ENCODE data around the gene TMEM44. TPM values are rescaled to one million over a fixed set of nuclear protein-coding genes. Genes with fewer than 3 reads are reported as not detected.

The TMEM44 gene
- total and polyA plus RNA-seq, 2 of the 4 experiments (the other 2 are of a cell fraction), result 9.7 to 24.2 TPM

DNA sequence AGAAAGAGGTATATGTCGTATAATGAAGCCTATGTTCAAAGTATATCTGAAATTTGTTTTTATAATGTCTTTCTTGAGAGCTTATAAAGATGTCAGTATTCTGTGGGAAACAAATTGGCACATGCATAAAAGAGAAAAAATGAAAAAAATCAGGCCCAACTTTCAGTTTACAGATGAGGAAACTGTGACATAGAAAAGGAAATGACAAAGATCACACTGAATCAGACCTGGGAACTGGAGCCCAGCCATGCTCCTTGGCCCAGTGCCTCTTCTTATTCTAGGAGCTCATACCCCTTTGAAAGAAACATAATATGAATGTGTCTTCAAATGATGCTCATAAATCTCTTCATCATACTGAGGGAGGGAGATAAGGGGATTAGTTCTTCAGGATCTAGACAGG is 48.4 kb downstream of the TMEM44 start:
- in situ Hi-C loops (cut with MboI; ENCODE audit: low sequenced_read_pairs) (loop anchor here (5.0 kb wide), 1 partner anchor 103 kb away; no protein-coding TSS in a partner anchor), intact Hi-C loops (cut with micrococcal nuclease) (no loop called here), dilution Hi-C loops (cut with HindIII; ENCODE audit: low sequenced_read_pairs, unreplicated experiment) (no loop called here)
- Histone ChIP-seq H3K27ac (ENCODE audit: insufficient read depth, low read length) (no peak overlapping the region), H4K20me1 (ENCODE audit: insufficient read depth, low read length) (no peaks in the 10 kb centered on the region), H3K4ac (ENCODE audit: low read depth, low read length) (no peak overlapping the region), H2BK120ac (ENCODE audit: low read depth, low read length) (no peak overlapping the region), H2BK5ac (ENCODE audit: low read depth, low read length, poor library complexity, severe bottlenecking) (peak overlapping the region; percentile 94), H3K9me1 (ENCODE audit: insufficient read depth, low read length) (peaks cover 24% of the 10 kb centered on the region), H3K4me3 (ENCODE audit: insufficient read depth, low read depth, low read length) (no peak overlapping the region), H2BK15ac (ENCODE audit: low read depth, low read length) (no peak overlapping the region; the same call in 2 of the 3 replicates), H3K56ac (ENCODE audit: extremely low read depth, insufficient read depth, low read length) (no peak overlapping the region; the same call in 1 of the 2 replicates), H3K4me2 (ENCODE audit: low read depth, low read length) (peak overlapping the region; percentile 87; the same call in 1 of the 2 replicates), H3K36me3 (ENCODE audit: control insufficient read depth, insufficient read depth, low read length) (peaks cover 15% of the 10 kb centered on the region), H3K9ac (ENCODE audit: low read depth, low read length) (no peak overlapping the region), H2BK20ac (ENCODE audit: low read depth, low read length) (no peak overlapping the region), H3K14ac (replicated peaks; ENCODE audit: low read depth, low read length) (no peak overlapping the region), H3K23ac (ENCODE audit: low read depth, low read length) (no peak overlapping the region), H4K91ac (ENCODE audit: insufficient read depth, low read depth, low read length) (no peak overlapping the region), H2AK5ac (ENCODE audit: low read depth, low read length) (peak overlapping the region; percentile 20; the same call in 1 of the 2 replicates), H3K27me3 (ENCODE audit: control insufficient read depth, insufficient read depth, low read length) (no peaks in the 10 kb centered on the region), H3K4me1 (ENCODE audit: control insufficient read depth, insufficient read depth, low read length) (no peaks in the 10 kb centered on the region; the same call in 1 of the 2 replicates), H3K79me1 (ENCODE audit: low read depth in 1 of 2, low read length in 2 of 2) (peaks cover 18 to 60% of the 10 kb centered on the region in 2 experiments), H2AFZ (replicated peaks; ENCODE audit: low read length, poor library complexity) (no peak overlapping the region), H2AK9ac (replicated peaks; ENCODE audit: low read depth, low read length, poor library complexity) (no peak overlapping the region), H4K8ac (ENCODE audit: low read depth in 2 of 2, low read length in 2 of 2) (no peak overlapping the region; a peak in 2 of 4 replicates), H3K18ac (ENCODE audit: low read depth, low read length) (no peak overlapping the region), H4K5ac (ENCODE audit: low read depth, low read length) (no peak overlapping the region), H3K9me3 (ENCODE audit: control insufficient read depth, insufficient read depth, low read length) (no peaks in the 10 kb centered on the region)
- no TSS peak for BruUV-seq (replicated peaks)
- TF ChIP-seq SMC3 (IDR thresholded peaks at IDR 0.05; ENCODE audit: low read depth, low read length) (no peak), CEBPB (IDR thresholded peaks at IDR 0.05; ENCODE audit: low read depth, low read length) (no peak), MXI1 (IDR thresholded peaks at IDR 0.05; ENCODE audit: borderline replicate concordance, low read depth, low read length) (no peak), FOS (IDR thresholded peaks at IDR 0.05; ENCODE audit: low read depth, low read length) (no peak), BHLHE40 (IDR thresholded peaks at IDR 0.05; ENCODE audit: low read depth, low read length) (no peak), MAFK (IDR thresholded peaks at IDR 0.05; ENCODE audit: low read depth, low read length) (no peak), POLR2A (IDR thresholded peaks at IDR 0.05; ENCODE audit: low read depth, low read length) (no peak; the same call in 1 of the 2 replicates), NFE2L2 (IDR thresholded peaks at IDR 0.05; ENCODE audit: low read depth, low read length) (no peak), RCOR1 (IDR thresholded peaks at IDR 0.05; ENCODE audit: insufficient replicate concordance, low read length) (no peak), MAZ (IDR thresholded peaks at IDR 0.05; ENCODE audit: borderline replicate concordance, low read depth, low read length) (no peak), CHD1 (IDR thresholded peaks at IDR 0.05; ENCODE audit: low read depth, low read length) (no peak)
- TF ChIP-seq, protein P1, sequence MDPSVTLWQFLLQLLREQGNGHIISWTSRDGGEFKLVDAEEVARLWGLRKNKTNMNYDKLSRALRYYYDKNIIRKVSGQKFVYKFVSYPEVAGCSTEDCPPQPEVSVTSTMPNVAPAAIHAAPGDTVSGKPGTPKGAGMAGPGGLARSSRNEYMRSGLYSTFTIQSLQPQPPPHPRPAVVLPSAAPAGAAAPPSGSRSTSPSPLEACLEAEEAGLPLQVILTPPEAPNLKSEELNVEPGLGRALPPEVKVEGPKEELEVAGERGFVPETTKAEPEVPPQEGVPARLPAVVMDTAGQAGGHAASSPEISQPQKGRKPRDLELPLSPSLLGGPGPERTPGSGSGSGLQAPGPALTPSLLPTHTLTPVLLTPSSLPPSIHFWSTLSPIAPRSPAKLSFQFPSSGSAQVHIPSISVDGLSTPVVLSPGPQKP (IDR thresholded peaks at IDR 0.05; ENCODE audit: borderline replicate concordance, low read depth, low read length), result no peak
- TF ChIP-seq, protein P2, sequence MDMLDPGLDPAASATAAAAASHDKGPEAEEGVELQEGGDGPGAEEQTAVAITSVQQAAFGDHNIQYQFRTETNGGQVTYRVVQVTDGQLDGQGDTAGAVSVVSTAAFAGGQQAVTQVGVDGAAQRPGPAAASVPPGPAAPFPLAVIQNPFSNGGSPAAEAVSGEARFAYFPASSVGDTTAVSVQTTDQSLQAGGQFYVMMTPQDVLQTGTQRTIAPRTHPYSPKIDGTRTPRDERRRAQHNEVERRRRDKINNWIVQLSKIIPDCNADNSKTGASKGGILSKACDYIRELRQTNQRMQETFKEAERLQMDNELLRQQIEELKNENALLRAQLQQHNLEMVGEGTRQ (IDR thresholded peaks at IDR 0.05; ENCODE audit: low read depth, low read length), result no peak
- TF ChIP-seq, protein P3, sequence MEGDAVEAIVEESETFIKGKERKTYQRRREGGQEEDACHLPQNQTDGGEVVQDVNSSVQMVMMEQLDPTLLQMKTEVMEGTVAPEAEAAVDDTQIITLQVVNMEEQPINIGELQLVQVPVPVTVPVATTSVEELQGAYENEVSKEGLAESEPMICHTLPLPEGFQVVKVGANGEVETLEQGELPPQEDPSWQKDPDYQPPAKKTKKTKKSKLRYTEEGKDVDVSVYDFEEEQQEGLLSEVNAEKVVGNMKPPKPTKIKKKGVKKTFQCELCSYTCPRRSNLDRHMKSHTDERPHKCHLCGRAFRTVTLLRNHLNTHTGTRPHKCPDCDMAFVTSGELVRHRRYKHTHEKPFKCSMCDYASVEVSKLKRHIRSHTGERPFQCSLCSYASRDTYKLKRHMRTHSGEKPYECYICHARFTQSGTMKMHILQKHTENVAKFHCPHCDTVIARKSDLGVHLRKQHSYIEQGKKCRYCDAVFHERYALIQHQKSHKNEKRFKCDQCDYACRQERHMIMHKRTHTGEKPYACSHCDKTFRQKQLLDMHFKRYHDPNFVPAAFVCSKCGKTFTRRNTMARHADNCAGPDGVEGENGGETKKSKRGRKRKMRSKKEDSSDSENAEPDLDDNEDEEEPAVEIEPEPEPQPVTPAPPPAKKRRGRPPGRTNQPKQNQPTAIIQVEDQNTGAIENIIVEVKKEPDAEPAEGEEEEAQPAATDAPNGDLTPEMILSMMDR (conservative IDR thresholded peaks at IDR 0.05; ENCODE audit: low read depth, low read length), result no peak
- ChIA-PET POLR2A (ENCODE audit: unreplicated experiment) (interaction anchor here (0.5 kb wide), 1 partner anchor 122 kb away, joined by 5 read pairs; no protein-coding TSS in a partner anchor), CTCF (no interaction called here)
- WGBS, 2 experiments (ENCODE audit: extremely low coverage in 2 of 2, insufficient read length in 1 of 2), result no CpG with 5 or more reads among the region's 1 CpG
- no peak for ATAC-seq (ENCODE audit: low read depth)
- peak; percentile 61 for DNase-seq
